SJSA1 (cell line): ENCODE measurements around the gene KDM6A. TPM values are rescaled to one million over a fixed set of nuclear protein-coding genes. Genes with fewer than 3 reads are reported as not detected.
A peak's percentile ranks its signal among the peaks of the same experiment; 100 is the strongest.
"Not testable (repeated sequence)": the region's sequence is repeated elsewhere in the genome, so short reads cannot be mapped to it uniquely, and the experiment has no call there.

Source experiments
- DNase-seq, 2 experiments: peaks; one replicate each; pipeline ENCODE4 v3.0.0-alpha.2; 2015 to 2020; ENCODE audit warnings: low spot score in 2 of 2, low read depth in 1 of 2
- H3K27ac ChIP-seq: fragments of 250-450 bp; sonication (Bioruptor Pico); 2 replicates; pipeline ENCODE4 v1.5.1; 2020; ENCODE audit warnings: mild to moderate bottlenecking, moderate library complexity
- H3K27me3 ChIP-seq: fragments of 250-450 bp; sonication (Bioruptor Pico); replicated peaks from 2 replicates; pipeline ENCODE4 v1.5.1; 2020; ENCODE audit warnings: mild to moderate bottlenecking, moderate library complexity
- H3K36me3 ChIP-seq: fragments of 250-450 bp; sonication (Bioruptor Pico); 2 replicates; pipeline ENCODE4 v1.5.1; 2020; ENCODE audit warnings: mild to moderate bottlenecking
- H3K4me1 ChIP-seq: fragments of 250-450 bp; sonication (Bioruptor Pico); replicated peaks from 2 replicates; pipeline ENCODE4 v1.6.1; 2021; ENCODE audit warnings: mild to moderate bottlenecking
- H3K4me3 ChIP-seq: fragments of 250-450 bp; sonication (Bioruptor Pico); 2 replicates; pipeline ENCODE4 v1.5.1; 2020; ENCODE audit warnings: mild to moderate bottlenecking
- H3K9me3 ChIP-seq: fragments of 250-450 bp; sonication (Bioruptor Pico); replicated peaks from 2 replicates; pipeline ENCODE4 v1.5.1; 2020; ENCODE audit warnings: mild to moderate bottlenecking
- total RNA-seq: library from RNA; depleted of rRNA; stranded (reverse); fragments of >200 nt; shearing (Covaris generic); gene quantifications from 2 replicates; pipeline ENCODE4 v1.2.3, GENCODE V29; 2014

Gene KDM6A
- total RNA-seq, 1 experiment from 2014 or later = 20.8 TPM

GRCh38 chrX:44971674-44972073 is 98.7 kb downstream of the KDM6A start:
- Histone ChIP-seq H3K4me3 (no peak overlapping the region), H3K36me3 (no peaks in the 10 kb centered on the region), H3K4me1 (peaks cover 12% of the 10 kb centered on the region), H3K27ac (no peak overlapping the region), H3K9me3 (no peaks in the 10 kb centered on the region), H3K27me3 (no peaks in the 10 kb centered on the region)
- no peak for DNase-seq

GRCh38 chrX:44972132-44972531 is 99.1 kb downstream of the KDM6A start:
- Histone ChIP-seq H3K4me1 (peaks cover 12% of the 10 kb centered on the region), H3K9me3 (no peaks in the 10 kb centered on the region), H3K36me3 (no peaks in the 10 kb centered on the region), H3K27ac (no peak overlapping the region), H3K4me3 (no peak overlapping the region), H3K27me3 (no peaks in the 10 kb centered on the region)
- no peak for DNase-seq

- no peaks in the 10 kb centered on the region for H3K36me3 ChIP-seq
- peaks cover 12% of the 10 kb centered on the region for H3K4me1 ChIP-seq
- H3K27me3 ChIP-seq = no peaks in the 10 kb centered on the region
- no peak overlapping the region for H3K27ac ChIP-seq
- no peak overlapping the region for H3K4me3 ChIP-seq
- no peaks in the 10 kb centered on the region for H3K9me3 ChIP-seq
- no peak for DNase-seq
Observed at GRCh38 chrX:44973420-44973932, 100.5 kb downstream of the KDM6A start.

GRCh38 chrX:44974451-44974850 is 101.5 kb downstream of the KDM6A start:
- Histone ChIP-seq H3K4me3 (no peak overlapping the region), H3K27ac (peak overlapping the region; percentile 61), H3K9me3 (no peaks in the 10 kb centered on the region), H3K36me3 (no peaks in the 10 kb centered on the region), H3K4me1 (peaks cover 12% of the 10 kb centered on the region), H3K27me3 (no peaks in the 10 kb centered on the region)
- peak in 1 of 2 experiments; percentile 26 for DNase-seq

- no peak for DNase-seq
Observed at GRCh38 chrX:44975666-44976263, 102.8 kb downstream of the KDM6A start.

GRCh38 chrX:44978976-44979375 is 106.0 kb downstream of the KDM6A start:
- H3K27me3 ChIP-seq = no peaks in the 10 kb centered on the region
- peaks cover 10% of the 10 kb centered on the region for H3K4me1 ChIP-seq
- H3K9me3 ChIP-seq = no peaks in the 10 kb centered on the region
- DNase-seq = no peak
- H3K4me3 ChIP-seq = no peak overlapping the region
- no peak overlapping the region for H3K27ac ChIP-seq
- H3K36me3 ChIP-seq = no peaks in the 10 kb centered on the region

More at GRCh38 chrX:44975666-44976263, 102.8 kb downstream of the KDM6A start:
- Histone ChIP-seq H3K9me3 (no peaks in the 10 kb centered on the region), H3K27me3 (no peaks in the 10 kb centered on the region), H3K36me3 (no peaks in the 10 kb centered on the region), H3K4me1 (peaks cover 12% of the 10 kb centered on the region), H3K27ac (no peak overlapping the region), H3K4me3 (no peak overlapping the region)

GRCh38 chrX:44980403-44980802 is 107.4 kb downstream of the KDM6A start:
- no peak for DNase-seq
- H3K4me1 ChIP-seq = no peaks in the 10 kb centered on the region

GRCh38 chrX:44980883-44981282 is 107.9 kb downstream of the KDM6A start:
- no peaks in the 10 kb centered on the region for H3K4me1 ChIP-seq
- DNase-seq = no peak

More at GRCh38 chrX:44980403-44980802, 107.4 kb downstream of the KDM6A start:
- no peaks in the 10 kb centered on the region for H3K9me3 ChIP-seq
- H3K27me3 ChIP-seq = no peaks in the 10 kb centered on the region
- H3K36me3 ChIP-seq = no peaks in the 10 kb centered on the region
- no peak overlapping the region for H3K4me3 ChIP-seq
- no peak overlapping the region for H3K27ac ChIP-seq

GRCh38 chrX:44989995-44990770 is 117.2 kb downstream of the KDM6A start:
- Histone ChIP-seq H3K9me3 (no peaks in the 10 kb centered on the region), H3K27me3 (no peaks in the 10 kb centered on the region), H3K36me3 (no peaks in the 10 kb centered on the region), H3K27ac (no peak overlapping the region), H3K4me3 (no peak overlapping the region), H3K4me1 (no peaks in the 10 kb centered on the region)
- DNase-seq = no peak

More at GRCh38 chrX:44980883-44981282, 107.9 kb downstream of the KDM6A start:
- no peaks in the 10 kb centered on the region for H3K27me3 ChIP-seq
- H3K27ac ChIP-seq = no peak overlapping the region
- no peaks in the 10 kb centered on the region for H3K36me3 ChIP-seq
- no peaks in the 10 kb centered on the region for H3K9me3 ChIP-seq
- H3K4me3 ChIP-seq = no peak overlapping the region

- Histone ChIP-seq H3K4me3 (no peak overlapping the region), H3K9me3 (no peaks in the 10 kb centered on the region), H3K27ac (no peak overlapping the region), H3K36me3 (no peaks in the 10 kb centered on the region), H3K27me3 (no peaks in the 10 kb centered on the region), H3K4me1 (no peaks in the 10 kb centered on the region)
- DNase-seq = no peak
Observed at GRCh38 chrX:44992775-44993174, 119.8 kb downstream of the KDM6A start.

- Histone ChIP-seq H3K36me3 (no peaks in the 10 kb centered on the region), H3K27ac (no peak overlapping the region), H3K27me3 (no peaks in the 10 kb centered on the region), H3K4me1 (no peaks in the 10 kb centered on the region), H3K4me3 (no peak overlapping the region), H3K9me3 (no peaks in the 10 kb centered on the region)
- DNase-seq = no peak
Observed at GRCh38 chrX:44996277-44996676, 123.3 kb downstream of the KDM6A start.

- Histone ChIP-seq H3K4me3 (no peak overlapping the region), H3K27ac (no peak overlapping the region), H3K9me3 (no peaks in the 10 kb centered on the region), H3K27me3 (no peaks in the 10 kb centered on the region), H3K36me3 (no peaks in the 10 kb centered on the region), H3K4me1 (no peaks in the 10 kb centered on the region)
- DNase-seq = no peak
Observed at GRCh38 chrX:44997282-44997812, 124.4 kb downstream of the KDM6A start.

GRCh38 chrX:44997888-44998287 is 124.9 kb downstream of the KDM6A start:
- Histone ChIP-seq H3K9me3 (no peaks in the 10 kb centered on the region), H3K4me1 (no peaks in the 10 kb centered on the region), H3K27me3 (no peaks in the 10 kb centered on the region), H3K4me3 (no peak overlapping the region), H3K36me3 (no peaks in the 10 kb centered on the region), H3K27ac (no peak overlapping the region)
- DNase-seq = no peak

GRCh38 chrX:44999237-44999636 is 126.2 kb downstream of the KDM6A start:
- DNase-seq, H3K27me3 ChIP-seq, H3K9me3 ChIP-seq, H3K27ac ChIP-seq, H3K4me1 ChIP-seq, H3K36me3 ChIP-seq, H3K4me3 ChIP-seq: not testable (repeated sequence)
